Esophagus squamous epithelium (tissue), 4 donors: ENCODE results near the gene DENND1A.

Source experiments
- POLR2A ChIP-seq, 4 donors: fragments of 450-650 bp; IDR thresholded peaks; one replicate each; pipeline ENCODE4 v1.6.1; 2017; ENCODE audit warnings: antibody characterized with exemption in 4 of 4, mild to moderate bottlenecking in 4 of 4, moderate library complexity in 3 of 4
- TF ChIP-seq, protein P1 (sequence below), 6 experiments: fragments of 450-650 bp in 4 of 6; fragments of 200-600 bp in 2 of 6; sonication (generic) in 2 of 6; IDR thresholded peaks; one replicate each; pipeline ENCODE4 v1.5.1; 2016 to 2019; ENCODE audit warnings: antibody characterized with exemption in 6 of 6, mild to moderate bottlenecking in 4 of 6, moderate library complexity in 4 of 6

DNA sequence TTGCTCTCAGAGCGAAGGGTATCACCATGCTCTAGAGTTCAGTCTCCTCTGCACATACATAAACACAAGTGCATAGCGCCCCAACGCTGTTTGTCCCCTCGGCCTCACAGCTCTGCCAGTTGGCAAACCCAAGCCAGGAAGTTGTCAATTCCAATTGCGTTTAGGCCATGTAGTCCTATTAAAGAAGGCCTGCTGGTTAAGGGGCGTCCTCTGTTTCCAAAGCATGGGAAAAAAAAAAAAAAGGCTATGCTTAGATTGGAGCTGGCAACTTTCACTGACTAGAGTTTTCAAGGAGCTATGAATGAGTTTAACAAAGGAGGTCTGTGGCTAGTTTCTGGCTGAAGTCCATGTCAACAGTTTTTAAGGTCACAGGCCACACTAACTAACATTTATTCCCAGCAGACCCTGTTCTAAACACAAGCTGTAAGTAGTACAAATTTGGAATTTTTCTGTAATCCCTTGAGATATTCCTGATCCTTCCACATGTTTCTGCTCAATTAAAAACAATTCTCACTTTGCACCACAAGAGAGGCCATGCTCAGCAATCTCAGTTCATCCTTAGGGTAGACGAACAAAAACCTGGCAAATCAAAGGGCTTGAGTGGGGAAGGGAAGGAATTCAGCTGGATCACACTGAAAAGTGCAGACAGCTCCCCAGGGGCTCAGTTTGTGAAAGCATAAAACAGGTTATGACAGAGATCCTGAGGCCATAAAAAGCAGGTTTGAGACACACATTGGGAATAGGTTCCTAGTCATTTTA, 187.7 kb downstream of the DENND1A start:
- no peak for TF ChIP-seq POLR2A (IDR thresholded peaks at IDR 0.05)
- TF ChIP-seq, protein P1, sequence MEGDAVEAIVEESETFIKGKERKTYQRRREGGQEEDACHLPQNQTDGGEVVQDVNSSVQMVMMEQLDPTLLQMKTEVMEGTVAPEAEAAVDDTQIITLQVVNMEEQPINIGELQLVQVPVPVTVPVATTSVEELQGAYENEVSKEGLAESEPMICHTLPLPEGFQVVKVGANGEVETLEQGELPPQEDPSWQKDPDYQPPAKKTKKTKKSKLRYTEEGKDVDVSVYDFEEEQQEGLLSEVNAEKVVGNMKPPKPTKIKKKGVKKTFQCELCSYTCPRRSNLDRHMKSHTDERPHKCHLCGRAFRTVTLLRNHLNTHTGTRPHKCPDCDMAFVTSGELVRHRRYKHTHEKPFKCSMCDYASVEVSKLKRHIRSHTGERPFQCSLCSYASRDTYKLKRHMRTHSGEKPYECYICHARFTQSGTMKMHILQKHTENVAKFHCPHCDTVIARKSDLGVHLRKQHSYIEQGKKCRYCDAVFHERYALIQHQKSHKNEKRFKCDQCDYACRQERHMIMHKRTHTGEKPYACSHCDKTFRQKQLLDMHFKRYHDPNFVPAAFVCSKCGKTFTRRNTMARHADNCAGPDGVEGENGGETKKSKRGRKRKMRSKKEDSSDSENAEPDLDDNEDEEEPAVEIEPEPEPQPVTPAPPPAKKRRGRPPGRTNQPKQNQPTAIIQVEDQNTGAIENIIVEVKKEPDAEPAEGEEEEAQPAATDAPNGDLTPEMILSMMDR (IDR thresholded peaks at IDR 0.05) = no peak
